SK-N-SH (cell line): Measurements from ENCODE around the gene PDZD2. TPM values are rescaled to one million over a fixed set of nuclear protein-coding genes. Genes with fewer than 3 reads are reported as not detected.
A peak's percentile ranks its signal among the peaks of the same experiment; 100 is the strongest.

Experiments used
- CTCF ChIA-PET: fragments of 300-600, 350-600 bp; formaldehyde crosslinking; extraction: SDS; loops from one replicate; lab custom pipeline; 2021; lab: Yijun Ruan, JAX
- POLR2A ChIA-PET: fragments of 350-600 bp; sonication (Branson Sonifier 250); formaldehyde crosslinking; extraction: SDS; loops from one replicate; lab custom pipeline; 2020; ENCODE audit warnings: antibody characterized with exemption, inconsistent platforms; lab: Yijun Ruan, JAX
- DNase-seq: peaks from one replicate; pipeline ENCODE4 v3.0.0; 2012
- H2AFZ ChIP-seq: fragments of 200-600 bp; sonication (generic); 2 replicates; pipeline ENCODE4 v1.8.1; 2016; ENCODE audit warnings: antibody characterized with exemption, mild to moderate bottlenecking, low read depth
- H3F3A ChIP-seq: fragments of 200-600 bp; sonication (generic); replicated peaks from 2 replicates; pipeline ENCODE3; 2016; ENCODE audit warnings: antibody characterized with exemption, mild to moderate bottlenecking; ENCODE audit not compliant: insufficient read depth
- H3K27ac ChIP-seq, 2 experiments: fragments of 200-500 bp in 1 of 2; fragments of 200-600 bp in 1 of 2; sonication (Bioruptor generic) in 1 of 2; sonication (generic), shearing (Covaris generic) in 1 of 2; 2 replicates each; pipeline versions ENCODE4 v1.5.1 to v1.6.1; 2014 to 2016; ENCODE audit warnings: low read depth in 2 of 2, inconsistent platforms in 1 of 2, low read length in 1 of 2, mild to moderate bottlenecking in 1 of 2, mixed read lengths in 1 of 2
- H3K27me3 ChIP-seq: fragments of 200-600 bp; sonication (generic), shearing (Covaris generic); 2 replicates; pipeline ENCODE4 v1.6.1; 2016; ENCODE audit warnings: mixed run types; ENCODE audit not compliant: insufficient read depth
- H3K36me3 ChIP-seq, 2 experiments: fragments of 200-500 bp in 1 of 2; fragments of 200-600 bp in 1 of 2; sonication (Bioruptor generic) in 1 of 2; sonication (generic) in 1 of 2; replicated peaks in 1 of 2; 2 replicates each; pipeline versions ENCODE3 to v1.5.1; 2014 to 2016; ENCODE audit warnings: low read length in 1 of 2, mild to moderate bottlenecking in 1 of 2; ENCODE audit not compliant: insufficient read depth in 2 of 2, control insufficient read depth in 1 of 2
- H3K4me1 ChIP-seq, 2 experiments: fragments of 200-500 bp in 1 of 2; fragments of 200-600 bp in 1 of 2; sonication (Bioruptor generic) in 1 of 2; sonication (generic), shearing (Covaris generic) in 1 of 2; 2 replicates each; pipeline versions ENCODE4 v1.5.1 to v1.6.1; 2014 to 2016; ENCODE audit warnings: low read depth in 1 of 2, low read length in 1 of 2, mixed run types in 1 of 2; ENCODE audit not compliant: insufficient read depth in 2 of 2, control insufficient read depth in 1 of 2
- H3K4me2 ChIP-seq: fragments of 200-600 bp; sonication (generic), shearing (Covaris generic); 2 replicates; pipeline ENCODE4 v1.6.1; 2017; ENCODE audit warnings: mixed run types
- H3K4me3 ChIP-seq, 2 experiments: fragments of 200-500 bp in 1 of 2; fragments of 200-600 bp in 1 of 2; sonication (Bioruptor generic) in 1 of 2; sonication (generic), shearing (Covaris generic) in 1 of 2; 2 replicates each; pipeline versions ENCODE4 v1.5.1 to v1.8.1; 2014 to 2016; ENCODE audit warnings: low read depth in 2 of 2, inconsistent platforms in 1 of 2, low read length in 1 of 2, mild to moderate bottlenecking in 1 of 2, mixed read lengths in 1 of 2, moderate library complexity in 1 of 2
- H3K79me2 ChIP-seq: fragments of 200-600 bp; sonication (generic); 2 replicates; pipeline ENCODE4 v1.8.1; 2017; ENCODE audit warnings: mild to moderate bottlenecking; ENCODE audit not compliant: insufficient read depth
- H3K9ac ChIP-seq: fragments of 200-600 bp; sonication (generic); 2 replicates; pipeline ENCODE4 v1.6.1; 2017; ENCODE audit warnings: mixed run types
- H3K9me2 ChIP-seq: fragments of 200-600 bp; sonication (generic); 2 replicates; pipeline ENCODE4 v1.6.1; 2017; ENCODE audit warnings: mixed run types
- H3K9me3 ChIP-seq: fragments of 200-600 bp; sonication (generic); 2 replicates; pipeline ENCODE4 v1.6.1; 2017; ENCODE audit warnings: mixed run types, mild to moderate bottlenecking, moderate library complexity
- H4K20me1 ChIP-seq: fragments of 200-600 bp; sonication (generic); 2 replicates; pipeline ENCODE4 v1.6.1; 2017; ENCODE audit warnings: mild to moderate bottlenecking, mixed run types; ENCODE audit not compliant: insufficient read depth
- CHD2 ChIP-seq: fragments of 150-350 bp; IDR thresholded peaks from 2 replicates; pipeline ENCODE4 v1.6.1; 2018; ENCODE audit warnings: low read length; ENCODE audit not compliant: partially characterized antibody
- CTCF ChIP-seq: fragments of 200-600 bp; sonication (generic); IDR thresholded peaks from 2 replicates; pipeline ENCODE4 v1.6.1; 2017; ENCODE audit warnings: antibody characterized with exemption, mild to moderate bottlenecking, moderate library complexity
- EZH2phosphoT487 ChIP-seq: fragments of 200-600 bp; sonication (generic); IDR thresholded peaks from 2 replicates; pipeline ENCODE4 v1.6.1; 2017; ENCODE audit warnings: low read depth, mixed run types, mild to moderate bottlenecking, antibody characterized with exemption, moderate library complexity, borderline replicate concordance
- FOSL2 ChIP-seq: IDR thresholded peaks from 2 replicates; pipeline ENCODE4 v1.4.0; 2012; ENCODE audit warnings: low read depth, mild to moderate bottlenecking, moderate library complexity, borderline replicate concordance
- FOXJ3 ChIP-seq: sonication (generic); formaldehyde crosslinking; IDR thresholded peaks from 2 replicates; pipeline ENCODE4 v1.5.1; 2020; ENCODE audit warnings: mild to moderate bottlenecking, missing genetic modification reagents
- GATA2 ChIP-seq: sonication (generic); formaldehyde crosslinking; IDR thresholded peaks from 2 replicates; pipeline ENCODE4 v1.5.0; 2020; ENCODE audit warnings: mild to moderate bottlenecking, missing genetic modification reagents
- JUND ChIP-seq: IDR thresholded peaks from 2 replicates; pipeline ENCODE4 v1.4.0; 2012
- MAX ChIP-seq: IDR thresholded peaks from 2 replicates; pipeline ENCODE4 v1.4.0; 2012; ENCODE audit warnings: low read depth
- NFIC ChIP-seq: IDR thresholded peaks from 2 replicates; pipeline ENCODE4 v1.4.0; 2012; ENCODE audit warnings: borderline replicate concordance
- NRF1 ChIP-seq: IDR thresholded peaks from 2 replicates; pipeline ENCODE4 v1.6.1; 2012; ENCODE audit warnings: low read depth, mild to moderate bottlenecking, low read length
- PBX3 ChIP-seq: IDR thresholded peaks from 2 replicates; pipeline ENCODE4; 2012
- RAD21 ChIP-seq: IDR thresholded peaks from 2 replicates; pipeline ENCODE4 v1.6.1; 2012; ENCODE audit warnings: mild to moderate bottlenecking, low read length
- RCOR1 ChIP-seq: fragments of 150-350 bp; IDR thresholded peaks from 2 replicates; pipeline ENCODE4 v1.6.1; 2017; ENCODE audit warnings: antibody characterized with exemption, low read length
- REST ChIP-seq: IDR thresholded peaks from 2 replicates; pipeline ENCODE4 v1.6.1; 2012; ENCODE audit warnings: mild to moderate bottlenecking, low read depth, low read length, moderate library complexity
- RFX5 ChIP-seq: IDR thresholded peaks from 2 replicates; pipeline ENCODE4 v1.6.1; 2012; ENCODE audit warnings: mild to moderate bottlenecking, improper control_type of control experiment, low read length
- SMC3 ChIP-seq: IDR thresholded peaks from 2 replicates; pipeline ENCODE4 v1.6.1; 2012; ENCODE audit warnings: low read depth, low read length, improper control_type of control experiment
- TAF1 ChIP-seq: IDR thresholded peaks from 2 replicates; pipeline ENCODE4 v1.6.1; 2012; ENCODE audit warnings: low read depth, mild to moderate bottlenecking, low read length, moderate library complexity, borderline replicate concordance
- TCF12 ChIP-seq: IDR thresholded peaks from 2 replicates; pipeline ENCODE4 v1.4.0; 2012
- USF2 ChIP-seq: fragments of 150-350 bp; IDR thresholded peaks from 2 replicates; pipeline ENCODE4 v1.6.1; 2017; ENCODE audit warnings: antibody characterized with exemption, low read length, low read depth, borderline replicate concordance
- YY1 ChIP-seq: IDR thresholded peaks from 2 replicates; pipeline ENCODE4 v1.4.0; 2012; ENCODE audit warnings: low read depth, mild to moderate bottlenecking
- WGBS: methylation state at CpG from one replicate; pipeline ENCODE4 v1.1.6; 2017; ENCODE audit warnings: low lambda C conversion rate; 5-methylcytosine and 5-hydroxymethylcytosine counted together
- polyA plus RNA-seq, 3 experiments: library from polyadenylated mRNA; depleted of rRNA; stranded (reverse); fragments of >200 nt; gene quantifications; 2 replicates each; pipeline ENCODE4 v1.2.3, GENCODE V29; 2012

The PDZD2 gene
- polyA plus RNA-seq, 1 of the 3 experiments (the other 2 are of a cell fraction), result 0.13 TPM

GRCh38 chr5:31916327-31916726, 277.4 kb downstream of the PDZD2 start (continued):
- TF ChIP-seq CTCF, result no peak
- TF ChIP-seq MAX, result no peak
- TF ChIP-seq RAD21, result no peak
- TF ChIP-seq RFX5, result no peak
- TF ChIP-seq JUND, result no peak
- no peak for TF ChIP-seq GATA2 (CRISPR knock-in tag)

GRCh38 chr5:31918739-31919138, 279.8 kb downstream of the PDZD2 start:
- TF ChIP-seq PBX3, result no peak
- no peak for TF ChIP-seq RAD21
- TF ChIP-seq SMC3, result no peak
- no peak for TF ChIP-seq CHD2
- no peak for TF ChIP-seq NRF1
- no peak for TF ChIP-seq TAF1
- no peak for TF ChIP-seq EZH2phosphoT487
- no peak for TF ChIP-seq YY1
- no peak for TF ChIP-seq RCOR1
- TF ChIP-seq FOXJ3, result no peak
- no peak for TF ChIP-seq TCF12
- TF ChIP-seq REST, result no peak
- no peak for TF ChIP-seq FOSL2
- no peak for TF ChIP-seq USF2
- no peak for TF ChIP-seq NFIC
- H3K4me3 ChIP-seq, result no peak overlapping the region
- H3F3A ChIP-seq, result no peaks in the 10 kb centered on the region
- no peaks in the 10 kb centered on the region for H4K20me1 ChIP-seq
- peak; percentile 47 for DNase-seq
- H3K79me2 ChIP-seq, result no peaks in the 10 kb centered on the region
- POLR2A ChIA-PET, result no interaction called here
- 40% methylated on average over 2 of the region's 3 CpGs for WGBS
- H3K27ac ChIP-seq, result no peak overlapping the region
- H3K27me3 ChIP-seq, result no peaks in the 10 kb centered on the region; the same call in 1 of the 2 replicates
- H3K9ac ChIP-seq, result no peak overlapping the region
- CTCF ChIA-PET, result interaction anchor here (1.2 to 4.8 kb wide), 3 partner anchors 93 to 158 kb away, joined by 4 to 21 read pairs (median 5); no protein-coding TSS in a partner anchor
- H2AFZ ChIP-seq, result no peak overlapping the region
- H3K36me3 ChIP-seq, result no peaks in the 10 kb centered on the region
- H3K9me3 ChIP-seq, result no peaks in the 10 kb centered on the region
- no peaks in the 10 kb centered on the region for H3K9me2 ChIP-seq
- H3K4me1 ChIP-seq, result peaks cover 0 to 8% of the 10 kb centered on the region in 2 experiments; a peak in 1 of 4 replicates
- H3K4me2 ChIP-seq, result no peak overlapping the region
